H1 (cell line): ENCODE data around the gene FOXK1. TPM values are rescaled to one million over a fixed set of nuclear protein-coding genes. Genes with fewer than 3 reads are reported as not detected.

Experiments
- CTBP2 ChIP-seq: IDR thresholded peaks from 2 replicates; pipeline ENCODE4 v1.7.0; 2011; ENCODE audit warnings: borderline replicate concordance, mild to moderate bottlenecking, moderate library complexity, mixed read lengths, low read length; ENCODE audit not compliant: insufficient read depth, insufficient read length
- polyA plus RNA-seq, 7 experiments: library from polyadenylated mRNA; depleted of rRNA in 3 of 7; stranded (reverse) in 5 of 7; unstranded in 2 of 7; fragments of >200 nt in 5 of 7; fragments of 200-250 nt in 2 of 7; gene quantifications; 1 replicate in 5 of 7; 2 replicates in 1 of 7; 4 replicates in 1 of 7; pipeline versions ENCODE4 v1.2.1 to v1.2.3, GENCODE V29; 2011 to 2013; ENCODE audit warnings: missing spikeins in 2 of 7, mixed read lengths in 2 of 7
- total RNA-seq: library from RNA; stranded (reverse); fragmentation: NEBNext Ultra II Directional; extraction: Animal tissue kit (Norgen Biotek cat#: 25700); gene quantifications from 2 replicates; pipeline ENCODE4 v1.2.1, GENCODE V29; 2021
- TF ChIP-seq, protein P1 (sequence below): fragments of 300-600 bp; sonication (generic); IDR thresholded peaks from 2 replicates; pipeline ENCODE4 v1.7.1; 2012; ENCODE audit warnings: low read length, moderate library complexity, mild to moderate bottlenecking, inconsistent platforms; ENCODE audit not compliant: insufficient replicate concordance

The FOXK1 gene
- total and polyA plus RNA-seq, 2 of the 8 experiments (the other 6 are each of a cell fraction or from before 2014, with no cell fraction given), result 2.0 to 8.5 TPM

DNA sequence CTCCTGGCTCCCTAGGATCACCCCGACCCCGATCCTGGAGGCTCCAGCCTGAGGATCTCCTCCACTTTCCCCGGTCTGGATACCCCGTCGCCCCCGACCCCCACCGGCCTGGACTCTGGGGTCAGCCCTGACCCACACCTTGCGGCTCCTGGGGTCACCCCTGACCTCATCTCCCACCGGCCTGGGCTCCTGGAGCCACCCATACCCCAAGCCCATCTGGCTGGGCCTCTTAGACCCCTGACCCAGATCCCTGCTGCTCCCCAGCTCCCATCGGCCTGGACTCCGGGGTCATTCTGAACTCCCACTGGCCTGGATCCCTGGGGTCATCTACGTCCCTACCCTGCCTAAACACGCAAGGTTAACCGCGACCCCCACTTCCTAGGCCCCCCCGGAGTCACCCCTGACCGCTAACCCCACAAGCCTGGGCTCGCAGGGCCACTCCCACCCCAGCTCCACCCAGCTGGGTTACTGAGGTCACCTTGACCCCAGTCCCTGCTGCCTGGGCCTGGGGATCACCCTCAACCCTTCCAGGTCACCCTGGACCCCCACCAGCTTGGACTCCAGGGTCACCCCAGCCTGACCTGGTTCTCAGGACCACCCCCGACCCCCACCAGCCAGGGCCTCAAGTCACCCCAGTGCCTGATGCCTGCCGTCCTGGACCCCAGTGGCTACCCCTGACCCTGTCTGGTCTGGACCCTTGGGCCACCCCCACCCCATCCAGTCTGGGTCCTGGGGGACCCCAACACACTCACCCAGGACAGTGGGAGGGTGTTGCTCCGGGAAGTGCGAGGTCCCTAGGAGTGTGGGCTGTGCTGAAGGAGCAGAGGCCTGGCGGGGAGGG is 1.2 kb downstream of the FOXK1 start (continued):
- TF ChIP-seq, protein P1, sequence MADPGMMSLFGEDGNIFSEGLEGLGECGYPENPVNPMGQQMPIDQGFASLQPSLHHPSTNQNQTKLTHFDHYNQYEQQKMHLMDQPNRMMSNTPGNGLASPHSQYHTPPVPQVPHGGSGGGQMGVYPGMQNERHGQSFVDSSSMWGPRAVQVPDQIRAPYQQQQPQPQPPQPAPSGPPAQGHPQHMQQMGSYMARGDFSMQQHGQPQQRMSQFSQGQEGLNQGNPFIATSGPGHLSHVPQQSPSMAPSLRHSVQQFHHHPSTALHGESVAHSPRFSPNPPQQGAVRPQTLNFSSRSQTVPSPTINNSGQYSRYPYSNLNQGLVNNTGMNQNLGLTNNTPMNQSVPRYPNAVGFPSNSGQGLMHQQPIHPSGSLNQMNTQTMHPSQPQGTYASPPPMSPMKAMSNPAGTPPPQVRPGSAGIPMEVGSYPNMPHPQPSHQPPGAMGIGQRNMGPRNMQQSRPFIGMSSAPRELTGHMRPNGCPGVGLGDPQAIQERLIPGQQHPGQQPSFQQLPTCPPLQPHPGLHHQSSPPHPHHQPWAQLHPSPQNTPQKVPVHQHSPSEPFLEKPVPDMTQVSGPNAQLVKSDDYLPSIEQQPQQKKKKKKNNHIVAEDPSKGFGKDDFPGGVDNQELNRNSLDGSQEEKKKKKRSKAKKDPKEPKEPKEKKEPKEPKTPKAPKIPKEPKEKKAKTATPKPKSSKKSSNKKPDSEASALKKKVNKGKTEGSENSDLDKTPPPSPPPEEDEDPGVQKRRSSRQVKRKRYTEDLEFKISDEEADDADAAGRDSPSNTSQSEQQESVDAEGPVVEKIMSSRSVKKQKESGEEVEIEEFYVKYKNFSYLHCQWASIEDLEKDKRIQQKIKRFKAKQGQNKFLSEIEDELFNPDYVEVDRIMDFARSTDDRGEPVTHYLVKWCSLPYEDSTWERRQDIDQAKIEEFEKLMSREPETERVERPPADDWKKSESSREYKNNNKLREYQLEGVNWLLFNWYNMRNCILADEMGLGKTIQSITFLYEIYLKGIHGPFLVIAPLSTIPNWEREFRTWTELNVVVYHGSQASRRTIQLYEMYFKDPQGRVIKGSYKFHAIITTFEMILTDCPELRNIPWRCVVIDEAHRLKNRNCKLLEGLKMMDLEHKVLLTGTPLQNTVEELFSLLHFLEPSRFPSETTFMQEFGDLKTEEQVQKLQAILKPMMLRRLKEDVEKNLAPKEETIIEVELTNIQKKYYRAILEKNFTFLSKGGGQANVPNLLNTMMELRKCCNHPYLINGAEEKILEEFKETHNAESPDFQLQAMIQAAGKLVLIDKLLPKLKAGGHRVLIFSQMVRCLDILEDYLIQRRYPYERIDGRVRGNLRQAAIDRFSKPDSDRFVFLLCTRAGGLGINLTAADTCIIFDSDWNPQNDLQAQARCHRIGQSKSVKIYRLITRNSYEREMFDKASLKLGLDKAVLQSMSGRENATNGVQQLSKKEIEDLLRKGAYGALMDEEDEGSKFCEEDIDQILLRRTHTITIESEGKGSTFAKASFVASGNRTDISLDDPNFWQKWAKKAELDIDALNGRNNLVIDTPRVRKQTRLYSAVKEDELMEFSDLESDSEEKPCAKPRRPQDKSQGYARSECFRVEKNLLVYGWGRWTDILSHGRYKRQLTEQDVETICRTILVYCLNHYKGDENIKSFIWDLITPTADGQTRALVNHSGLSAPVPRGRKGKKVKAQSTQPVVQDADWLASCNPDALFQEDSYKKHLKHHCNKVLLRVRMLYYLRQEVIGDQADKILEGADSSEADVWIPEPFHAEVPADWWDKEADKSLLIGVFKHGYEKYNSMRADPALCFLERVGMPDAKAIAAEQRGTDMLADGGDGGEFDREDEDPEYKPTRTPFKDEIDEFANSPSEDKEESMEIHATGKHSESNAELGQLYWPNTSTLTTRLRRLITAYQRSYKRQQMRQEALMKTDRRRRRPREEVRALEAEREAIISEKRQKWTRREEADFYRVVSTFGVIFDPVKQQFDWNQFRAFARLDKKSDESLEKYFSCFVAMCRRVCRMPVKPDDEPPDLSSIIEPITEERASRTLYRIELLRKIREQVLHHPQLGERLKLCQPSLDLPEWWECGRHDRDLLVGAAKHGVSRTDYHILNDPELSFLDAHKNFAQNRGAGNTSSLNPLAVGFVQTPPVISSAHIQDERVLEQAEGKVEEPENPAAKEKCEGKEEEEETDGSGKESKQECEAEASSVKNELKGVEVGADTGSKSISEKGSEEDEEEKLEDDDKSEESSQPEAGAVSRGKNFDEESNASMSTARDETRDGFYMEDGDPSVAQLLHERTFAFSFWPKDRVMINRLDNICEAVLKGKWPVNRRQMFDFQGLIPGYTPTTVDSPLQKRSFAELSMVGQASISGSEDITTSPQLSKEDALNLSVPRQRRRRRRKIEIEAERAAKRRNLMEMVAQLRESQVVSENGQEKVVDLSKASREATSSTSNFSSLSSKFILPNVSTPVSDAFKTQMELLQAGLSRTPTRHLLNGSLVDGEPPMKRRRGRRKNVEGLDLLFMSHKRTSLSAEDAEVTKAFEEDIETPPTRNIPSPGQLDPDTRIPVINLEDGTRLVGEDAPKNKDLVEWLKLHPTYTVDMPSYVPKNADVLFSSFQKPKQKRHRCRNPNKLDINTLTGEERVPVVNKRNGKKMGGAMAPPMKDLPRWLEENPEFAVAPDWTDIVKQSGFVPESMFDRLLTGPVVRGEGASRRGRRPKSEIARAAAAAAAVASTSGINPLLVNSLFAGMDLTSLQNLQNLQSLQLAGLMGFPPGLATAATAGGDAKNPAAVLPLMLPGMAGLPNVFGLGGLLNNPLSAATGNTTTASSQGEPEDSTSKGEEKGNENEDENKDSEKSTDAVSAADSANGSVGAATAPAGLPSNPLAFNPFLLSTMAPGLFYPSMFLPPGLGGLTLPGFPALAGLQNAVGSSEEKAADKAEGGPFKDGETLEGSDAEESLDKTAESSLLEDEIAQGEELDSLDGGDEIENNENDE, result no peak
- no peak for TF ChIP-seq CTBP2
